WTC11 (cell line): ENCODE results near the gene FEM1B. TPM values are rescaled to one million over a fixed set of nuclear protein-coding genes. Genes with fewer than 3 reads are reported as not detected.
"Not testable (repeated sequence)": the region's sequence is repeated elsewhere in the genome, so short reads cannot be mapped to it uniquely, and the experiment has no call there.

Experiments
- ATAC-seq: fragments of 200-7000 bp; cut with Tn5 transposase; 2 replicates; pipeline ENCODE4 v1.10.0; 2021; ENCODE audit warnings: mild to moderate bottlenecking, moderate library complexity
- CTCF ChIA-PET: fragments of 300-600 bp; sonication (Branson Sonifier 250); formaldehyde crosslinking; loops from one replicate; lab custom pipeline; 2021; ENCODE audit warnings: antibody characterized with exemption; lab: Charles Lee
- POLR2A ChIA-PET: fragments of 350-600 bp; sonication (Branson Sonifier 250); formaldehyde crosslinking; loops from one replicate; lab custom pipeline; 2021; ENCODE audit warnings: antibody characterized with exemption; lab: Charles Lee
- DNase-seq: peaks from one replicate; pipeline ENCODE4 v3.0.0; 2021; ENCODE audit warnings: low spot score
- H3K27ac Mint-ChIP-seq: 2 replicates; pipeline ENCODE4 v1.8.0; 2021; ENCODE audit warnings: mixed read lengths
- H3K27me3 Mint-ChIP-seq: 2 replicates; pipeline ENCODE4 v1.8.0; 2021; ENCODE audit warnings: low read depth, mild to moderate bottlenecking, moderate library complexity, mixed read lengths
- H3K36me3 Mint-ChIP-seq: 2 replicates; pipeline ENCODE4 v1.8.0; 2021; ENCODE audit warnings: mixed read lengths
- H3K4me1 Mint-ChIP-seq: 2 replicates; pipeline ENCODE4 v1.8.0; 2022; ENCODE audit warnings: mixed read lengths
- H3K4me3 Mint-ChIP-seq: 2 replicates; pipeline ENCODE4 v1.8.0; 2021; ENCODE audit warnings: mild to moderate bottlenecking, moderate library complexity, mixed read lengths
- H3K9me3 Mint-ChIP-seq: 2 replicates; pipeline ENCODE4 v1.8.0; 2021; ENCODE audit warnings: mixed read lengths
- ARID4B ChIP-seq: sonication (generic); formaldehyde crosslinking; IDR thresholded peaks from 2 replicates; pipeline ENCODE4 v1.8.0; 2023; ENCODE audit warnings: missing genetic modification reagents, mild to moderate bottlenecking, borderline replicate concordance
- ATF2 ChIP-seq: sonication (generic); formaldehyde crosslinking; IDR thresholded peaks from 2 replicates; pipeline ENCODE4 v1.8.1; 2022; ENCODE audit warnings: low read depth, missing genetic modification reagents, borderline replicate concordance
- ATF3 ChIP-seq: sonication (generic); formaldehyde crosslinking; conservative IDR thresholded peaks from 2 replicates; pipeline ENCODE4 v1.8.1; 2022; ENCODE audit warnings: mild to moderate bottlenecking, missing genetic modification reagents
- ATF6 ChIP-seq: sonication (generic); formaldehyde crosslinking; IDR thresholded peaks from 2 replicates; pipeline ENCODE4 v1.8.1; 2023; ENCODE audit warnings: mild to moderate bottlenecking, missing genetic modification reagents
- CREB1 ChIP-seq: sonication (generic); formaldehyde crosslinking; IDR thresholded peaks from 2 replicates; pipeline ENCODE4 v1.8.0; 2023; ENCODE audit warnings: mild to moderate bottlenecking, missing genetic modification reagents
- EMX1 ChIP-seq: fragments of 250-450 bp; sonication (Bioruptor Pico); IDR thresholded peaks from 2 replicates; pipeline ENCODE4 v1.8.0; 2021; ENCODE audit warnings: mild to moderate bottlenecking
- FOXJ3 ChIP-seq: sonication (generic); formaldehyde crosslinking; IDR thresholded peaks from 2 replicates; pipeline ENCODE4 v1.9.0; 2021; ENCODE audit warnings: missing genetic modification reagents, mild to moderate bottlenecking, borderline replicate concordance
- FOXP4 ChIP-seq: sonication (generic); formaldehyde crosslinking; IDR thresholded peaks from 2 replicates; pipeline ENCODE4 v1.8.0; 2022; ENCODE audit warnings: mild to moderate bottlenecking, missing genetic modification reagents
- GRHL2 ChIP-seq: fragments of 250-450 bp; sonication (Bioruptor Pico); IDR thresholded peaks from 2 replicates; pipeline ENCODE4 v1.8.0; 2022; ENCODE audit warnings: mild to moderate bottlenecking, moderate library complexity; ENCODE audit not compliant: insufficient replicate concordance, severe bottlenecking
- MAX ChIP-seq: sonication (generic); formaldehyde crosslinking; IDR thresholded peaks from 2 replicates; pipeline ENCODE4 v1.8.0; 2022; ENCODE audit warnings: mild to moderate bottlenecking, missing genetic modification reagents
- NFE2L1 ChIP-seq: sonication (generic); formaldehyde crosslinking; IDR thresholded peaks from 2 replicates; pipeline ENCODE4 v1.8.1; 2023; ENCODE audit warnings: missing genetic modification reagents
- NR1H2 ChIP-seq: sonication (generic); formaldehyde crosslinking; IDR thresholded peaks from 2 replicates; pipeline ENCODE4 v1.9.0; 2021; ENCODE audit warnings: mild to moderate bottlenecking, moderate library complexity, missing genetic modification reagents
- SP1 ChIP-seq: sonication (generic); formaldehyde crosslinking; conservative IDR thresholded peaks from 2 replicates; pipeline ENCODE4 v1.8.1; 2022; ENCODE audit warnings: missing genetic modification reagents
- USF1 ChIP-seq: sonication (generic); formaldehyde crosslinking; IDR thresholded peaks from 2 replicates; pipeline ENCODE4 v1.8.0; 2022; ENCODE audit warnings: mild to moderate bottlenecking, missing genetic modification reagents
- ZBTB21 ChIP-seq: sonication (generic); formaldehyde crosslinking; IDR thresholded peaks from 2 replicates; pipeline ENCODE4 v1.8.1; 2023; ENCODE audit warnings: mild to moderate bottlenecking, missing genetic modification reagents, borderline replicate concordance
- ZBTB43 ChIP-seq: sonication (generic); formaldehyde crosslinking; IDR thresholded peaks from 2 replicates; pipeline ENCODE4 v1.8.1; 2023; ENCODE audit warnings: mild to moderate bottlenecking, missing genetic modification reagents
- ZNF232 ChIP-seq: sonication (generic); formaldehyde crosslinking; IDR thresholded peaks from 2 replicates; pipeline ENCODE4 v1.8.0; 2022; ENCODE audit warnings: mild to moderate bottlenecking, missing genetic modification reagents
- ZNF263 ChIP-seq: sonication (generic); formaldehyde crosslinking; IDR thresholded peaks from 2 replicates; pipeline ENCODE4 v1.8.1; 2022; ENCODE audit warnings: low read depth, mild to moderate bottlenecking, moderate library complexity, missing genetic modification reagents
- ZNF416 ChIP-seq: fragments of 250-450 bp; sonication (Bioruptor Pico); IDR thresholded peaks from 2 replicates; pipeline ENCODE4 v1.9.0; 2021; ENCODE audit warnings: mild to moderate bottlenecking, inconsistent platforms
- total RNA-seq: library from RNA; stranded (reverse); gene quantifications from 3 replicates; pipeline ENCODE4 v1.2.3, GENCODE V29; 2021

Gene FEM1B
- total RNA-seq, 1 experiment from 2014 or later, result 64.8 TPM

- peaks cover 14% of the 10 kb centered on the region for H3K27me3 Mint-ChIP-seq
- H3K4me3 Mint-ChIP-seq, result no peak overlapping the region
- no peaks in the 10 kb centered on the region for H3K36me3 Mint-ChIP-seq
- no peak for DNase-seq
- no peak for ATAC-seq
- CTCF ChIA-PET, result interaction anchor here (1.0 to 1.6 kb wide), 3 partner anchors 17 to 72 kb away, joined by 3 to 5 read pairs (median 3); no protein-coding TSS in a partner anchor
- POLR2A ChIA-PET, result no interaction called here
- no peak overlapping the region for H3K27ac Mint-ChIP-seq
- no peaks in the 10 kb centered on the region for H3K9me3 Mint-ChIP-seq
- peaks cover 13% of the 10 kb centered on the region for H3K4me1 Mint-ChIP-seq
- TF ChIP-seq ZNF263, result no peak
- TF ChIP-seq MAX (CRISPR knock-in tag), result no peak
- TF ChIP-seq ATF2 (CRISPR knock-in tag), result no peak
- no peak for TF ChIP-seq EMX1 (CRISPR knock-in tag)
- no peak for TF ChIP-seq ZBTB21
- TF ChIP-seq NFE2L1, result no peak
- no peak for TF ChIP-seq ARID4B (CRISPR knock-in tag)
- no peak for TF ChIP-seq ZNF416 (CRISPR knock-in tag)
These were observed 43.5 kb upstream of the FEM1B start for GRCh38 chr15:68234060-68234459.

GRCh38 chr15:68234520-68234919, 43.0 kb upstream of the FEM1B start:
- peaks cover 13% of the 10 kb centered on the region for H3K4me1 Mint-ChIP-seq
- H3K4me3 Mint-ChIP-seq, H3K27ac Mint-ChIP-seq, DNase-seq, H3K9me3 Mint-ChIP-seq, POLR2A ChIA-PET, ATAC-seq, H3K36me3 Mint-ChIP-seq: not testable (repeated sequence)
- H3K27me3 Mint-ChIP-seq, result peaks cover 14% of the 10 kb centered on the region
- CTCF ChIA-PET, result interaction anchor here (1.0 to 1.6 kb wide), 3 partner anchors 16 to 72 kb away, joined by 3 to 5 read pairs (median 3); no protein-coding TSS in a partner anchor

- Mint-ChIP-seq H3K27me3 (peaks cover 12% of the 10 kb centered on the region), H3K27ac (no peak overlapping the region), H3K9me3 (no peaks in the 10 kb centered on the region), H3K4me1 (peaks cover 9% of the 10 kb centered on the region), H3K4me3 (no peak overlapping the region), H3K36me3 (no peaks in the 10 kb centered on the region)
- ChIA-PET CTCF (interaction anchor here (1.3 to 1.6 kb wide), 2 partner anchors 16 to 18 kb away, joined by 3 to 5 read pairs; no protein-coding TSS in a partner anchor), POLR2A (no interaction called here)
- no peak for ATAC-seq
- TF ChIP-seq FOXP4 (CRISPR knock-in tag), result no peak
- no peak for TF ChIP-seq GRHL2
- TF ChIP-seq USF1, result no peak
- no peak for TF ChIP-seq ATF6
- TF ChIP-seq CREB1 (CRISPR knock-in tag), result no peak
- no peak for TF ChIP-seq ZBTB43 (CRISPR knock-in tag)
- no peak for TF ChIP-seq ZNF232 (CRISPR knock-in tag)
- TF ChIP-seq FOXJ3 (CRISPR knock-in tag), result no peak
- no peak for TF ChIP-seq ATF3 (CRISPR knock-in tag)
- no peak for TF ChIP-seq NR1H2 (CRISPR knock-in tag)
- TF ChIP-seq SP1, result no peak
- DNase-seq, result no peak
These were observed 42.5 kb upstream of the FEM1B start for GRCh38 chr15:68235022-68235421.
